ENCODE measurements around the gene ABHD3.
"Not testable (repeated sequence)": the region's sequence is repeated elsewhere in the genome, so short reads cannot be mapped to it uniquely, and the experiment has no call there.

ABHD3 gene

GRCh38 chr18:21660078-21660477 is 44.5 kb downstream of the ABHD3 start:
- peaks cover 11% of the 10 kb centered on the region for H3K36me3 ChIP-seq (ENCODE audit: control insufficient read depth, insufficient read depth, low read length)
- DNase-seq = no peak
- H3K27me3 ChIP-seq (replicated peaks; ENCODE audit: control insufficient read depth, insufficient read depth, low read length, poor library complexity, severe bottlenecking) = no peaks in the 10 kb centered on the region
- no peaks in the 10 kb centered on the region for H3K4me1 ChIP-seq (ENCODE audit: control insufficient read depth, insufficient read depth, low read length, poor library complexity, severe bottlenecking)
- no peak overlapping the region for H3K4me3 ChIP-seq (ENCODE audit: insufficient read depth, low read depth, low read length, poor library complexity, severe bottlenecking)
- H3K9me3 ChIP-seq (ENCODE audit: control insufficient read depth, low read length) = no peaks in the 10 kb centered on the region
- H3K27ac ChIP-seq (ENCODE audit: insufficient read depth, low read length, poor library complexity, severe bottlenecking) = no peak overlapping the region

DNA sequence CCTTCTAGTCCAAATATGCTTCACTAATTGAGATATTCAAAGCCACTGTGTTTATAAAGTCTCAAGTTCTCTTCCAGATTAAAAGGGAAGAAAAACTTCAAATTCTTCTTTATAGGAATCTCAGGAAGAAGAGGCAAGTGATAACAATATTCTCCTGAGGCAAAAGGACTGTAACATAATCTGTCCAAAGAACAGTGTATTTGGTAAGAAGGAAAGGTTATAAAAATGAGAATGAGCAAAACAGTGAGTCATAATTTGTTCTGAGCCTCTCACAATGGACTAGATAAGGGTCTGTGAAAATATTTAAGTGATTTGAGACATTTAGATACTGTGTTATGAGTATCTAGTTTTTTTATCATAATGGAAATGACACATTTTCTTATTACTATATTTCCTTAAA is 48.2 kb downstream of the ABHD3 start:
- no peaks in the 10 kb centered on the region for H3K4me1 ChIP-seq (ENCODE audit: control insufficient read depth, insufficient read depth, low read length, poor library complexity, severe bottlenecking)
- H3K9me3 ChIP-seq (ENCODE audit: control insufficient read depth, low read length) = no peaks in the 10 kb centered on the region
- no peak for DNase-seq
- no peak overlapping the region for H3K4me3 ChIP-seq (ENCODE audit: insufficient read depth, low read depth, low read length, poor library complexity, severe bottlenecking)
- no peaks in the 10 kb centered on the region for H3K36me3 ChIP-seq (ENCODE audit: control insufficient read depth, insufficient read depth, low read length)
- H3K27ac ChIP-seq (ENCODE audit: insufficient read depth, low read length, poor library complexity, severe bottlenecking) = no peak overlapping the region
- H3K27me3 ChIP-seq (replicated peaks; ENCODE audit: control insufficient read depth, insufficient read depth, low read length, poor library complexity, severe bottlenecking) = no peaks in the 10 kb centered on the region

DNA sequence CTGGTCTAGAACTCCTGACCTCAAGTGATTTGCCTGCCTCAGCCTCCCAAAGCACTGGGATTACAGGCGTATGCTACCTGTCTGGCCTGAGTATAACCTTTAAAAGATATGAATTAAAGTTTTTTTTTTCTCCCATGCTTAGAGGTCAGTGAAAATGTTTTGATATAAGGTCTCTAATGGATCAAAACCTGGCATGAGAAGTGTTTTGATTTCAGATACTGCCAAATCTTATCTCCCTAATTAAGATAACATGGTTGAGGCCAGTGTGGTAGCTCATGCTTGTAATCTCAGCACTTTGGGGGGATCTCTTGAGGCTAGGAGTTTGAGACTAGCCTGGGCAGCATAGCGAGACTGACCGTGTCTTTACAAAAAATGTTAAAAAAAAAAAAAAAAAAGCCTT is 51.2 kb downstream of the ABHD3 start:
- H3K36me3 ChIP-seq (ENCODE audit: control insufficient read depth, insufficient read depth, low read length) = no peaks in the 10 kb centered on the region
- no peak overlapping the region for H3K4me3 ChIP-seq (ENCODE audit: insufficient read depth, low read depth, low read length, poor library complexity, severe bottlenecking)
- H3K9me3 ChIP-seq (ENCODE audit: control insufficient read depth, low read length) = no peaks in the 10 kb centered on the region
- no peak overlapping the region for H3K27ac ChIP-seq (ENCODE audit: insufficient read depth, low read length, poor library complexity, severe bottlenecking)
- DNase-seq = no peak
- H3K27me3 ChIP-seq (replicated peaks; ENCODE audit: control insufficient read depth, insufficient read depth, low read length, poor library complexity, severe bottlenecking) = no peaks in the 10 kb centered on the region
- H3K4me1 ChIP-seq (ENCODE audit: control insufficient read depth, insufficient read depth, low read length, poor library complexity, severe bottlenecking) = no peaks in the 10 kb centered on the region

DNA sequence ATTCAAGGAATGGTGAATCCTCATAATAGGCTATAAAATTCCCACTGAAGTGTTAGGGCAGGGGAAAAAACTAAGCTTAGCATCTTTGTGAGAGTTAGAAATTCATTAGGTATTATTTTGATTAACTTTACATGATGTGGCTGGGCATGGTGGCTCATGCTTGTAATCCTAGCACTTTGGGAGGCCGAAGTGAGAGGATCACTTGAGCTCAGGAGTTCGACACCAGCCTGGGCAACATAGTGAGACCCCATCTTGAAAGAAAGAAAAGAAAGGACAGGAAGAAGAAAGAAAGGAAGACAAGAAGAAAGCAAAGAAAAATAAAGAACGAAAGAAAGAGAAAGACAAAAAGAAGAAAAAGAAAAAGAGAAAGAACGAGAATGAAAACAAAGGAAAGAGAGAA is 52.5 kb downstream of the ABHD3 start:
- Histone ChIP-seq H3K4me1 (ENCODE audit: control insufficient read depth, insufficient read depth, low read length, poor library complexity, severe bottlenecking) (no peaks in the 10 kb centered on the region), H3K9me3 (ENCODE audit: control insufficient read depth, low read length) (no peaks in the 10 kb centered on the region), H3K36me3 (ENCODE audit: control insufficient read depth, insufficient read depth, low read length) (no peaks in the 10 kb centered on the region), H3K27ac (ENCODE audit: insufficient read depth, low read length, poor library complexity, severe bottlenecking) (no peak overlapping the region), H3K27me3 (replicated peaks; ENCODE audit: control insufficient read depth, insufficient read depth, low read length, poor library complexity, severe bottlenecking) (no peaks in the 10 kb centered on the region), H3K4me3 (ENCODE audit: insufficient read depth, low read depth, low read length, poor library complexity, severe bottlenecking) (no peak overlapping the region)
- no peak for DNase-seq

DNA sequence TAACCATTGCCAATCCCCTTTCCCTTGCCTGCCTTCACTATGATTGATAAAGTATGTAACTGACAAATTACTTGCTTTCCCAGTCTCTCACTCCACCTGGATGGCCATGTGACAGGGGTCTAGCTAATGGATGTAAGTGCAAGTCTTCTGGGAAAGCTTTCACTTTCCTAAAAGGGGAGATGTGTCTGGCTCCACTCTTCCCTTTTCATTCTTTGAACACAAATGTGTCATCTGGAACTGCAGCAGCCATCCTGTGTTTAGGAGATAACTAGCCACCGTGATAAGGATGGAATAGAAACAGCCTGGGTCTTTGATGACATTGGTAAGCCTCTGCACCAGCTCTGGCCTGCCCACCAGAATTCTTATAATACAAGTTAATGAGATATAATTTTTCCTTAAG is 54.3 kb downstream of the ABHD3 start:
- no peaks in the 10 kb centered on the region for H3K36me3 ChIP-seq (ENCODE audit: control insufficient read depth, insufficient read depth, low read length)
- no peak overlapping the region for H3K4me3 ChIP-seq (ENCODE audit: insufficient read depth, low read depth, low read length, poor library complexity, severe bottlenecking)
- H3K4me1 ChIP-seq (ENCODE audit: control insufficient read depth, insufficient read depth, low read length, poor library complexity, severe bottlenecking) = no peaks in the 10 kb centered on the region
- H3K27me3 ChIP-seq (replicated peaks; ENCODE audit: control insufficient read depth, insufficient read depth, low read length, poor library complexity, severe bottlenecking) = no peaks in the 10 kb centered on the region
- H3K27ac ChIP-seq (ENCODE audit: insufficient read depth, low read length, poor library complexity, severe bottlenecking) = no peak overlapping the region
- no peak for DNase-seq
- H3K9me3 ChIP-seq (ENCODE audit: control insufficient read depth, low read length) = no peaks in the 10 kb centered on the region

DNA sequence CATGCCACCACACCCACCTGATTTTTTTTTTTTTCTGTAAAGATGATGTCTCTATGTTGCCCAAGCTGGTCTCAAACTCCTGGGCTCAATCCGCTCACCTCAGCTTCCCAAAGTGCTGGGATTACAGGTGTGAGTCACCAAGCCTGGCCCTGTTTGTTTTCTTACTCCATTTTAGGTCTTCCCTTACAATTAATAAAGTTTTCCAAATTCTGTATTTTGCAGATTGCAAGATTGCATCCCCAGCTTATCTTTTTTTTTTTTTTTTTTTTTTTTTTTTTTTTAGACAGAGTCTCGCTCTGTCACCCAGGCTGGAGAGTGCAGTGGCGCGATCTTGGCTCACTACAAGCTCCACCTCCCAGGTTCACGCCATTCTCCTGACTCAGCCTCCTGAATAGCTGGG is 64.2 kb downstream of the ABHD3 start:
- DNase-seq; H3K27ac ChIP-seq (ENCODE audit: insufficient read depth, low read length, poor library complexity, severe bottlenecking); H3K4me3 ChIP-seq (ENCODE audit: insufficient read depth, low read depth, low read length, poor library complexity, severe bottlenecking); H3K9me3 ChIP-seq (ENCODE audit: control insufficient read depth, low read length); H3K36me3 ChIP-seq (ENCODE audit: control insufficient read depth, insufficient read depth, low read length); H3K27me3 ChIP-seq (replicated peaks; ENCODE audit: control insufficient read depth, insufficient read depth, low read length, poor library complexity, severe bottlenecking); H3K4me1 ChIP-seq (ENCODE audit: control insufficient read depth, insufficient read depth, low read length, poor library complexity, severe bottlenecking): not testable (repeated sequence)

- Histone ChIP-seq H3K4me1 (ENCODE audit: control insufficient read depth, insufficient read depth, low read length, poor library complexity, severe bottlenecking) (no peaks in the 10 kb centered on the region), H3K4me3 (ENCODE audit: insufficient read depth, low read depth, low read length, poor library complexity, severe bottlenecking) (no peak overlapping the region), H3K9me3 (ENCODE audit: control insufficient read depth, low read length) (no peaks in the 10 kb centered on the region), H3K36me3 (ENCODE audit: control insufficient read depth, insufficient read depth, low read length) (no peaks in the 10 kb centered on the region), H3K27ac (ENCODE audit: insufficient read depth, low read length, poor library complexity, severe bottlenecking) (no peak overlapping the region), H3K27me3 (replicated peaks; ENCODE audit: control insufficient read depth, insufficient read depth, low read length, poor library complexity, severe bottlenecking) (no peaks in the 10 kb centered on the region)
- DNase-seq = no peak
These were observed 65.8 kb downstream of the ABHD3 start for GRCh38 chr18:21638822-21639221.

GRCh38 chr18:21636769-21637168 is 67.8 kb downstream of the ABHD3 start:
- no peaks in the 10 kb centered on the region for H3K4me1 ChIP-seq (ENCODE audit: control insufficient read depth, insufficient read depth, low read length, poor library complexity, severe bottlenecking)
- H3K9me3 ChIP-seq (ENCODE audit: control insufficient read depth, low read length) = no peaks in the 10 kb centered on the region
- H3K27ac ChIP-seq (ENCODE audit: insufficient read depth, low read length, poor library complexity, severe bottlenecking) = no peak overlapping the region
- no peaks in the 10 kb centered on the region for H3K27me3 ChIP-seq (replicated peaks; ENCODE audit: control insufficient read depth, insufficient read depth, low read length, poor library complexity, severe bottlenecking)
- DNase-seq = no peak
- peaks cover 2% of the 10 kb centered on the region for H3K36me3 ChIP-seq (ENCODE audit: control insufficient read depth, insufficient read depth, low read length)
- no peak overlapping the region for H3K4me3 ChIP-seq (ENCODE audit: insufficient read depth, low read depth, low read length, poor library complexity, severe bottlenecking)

DNA sequence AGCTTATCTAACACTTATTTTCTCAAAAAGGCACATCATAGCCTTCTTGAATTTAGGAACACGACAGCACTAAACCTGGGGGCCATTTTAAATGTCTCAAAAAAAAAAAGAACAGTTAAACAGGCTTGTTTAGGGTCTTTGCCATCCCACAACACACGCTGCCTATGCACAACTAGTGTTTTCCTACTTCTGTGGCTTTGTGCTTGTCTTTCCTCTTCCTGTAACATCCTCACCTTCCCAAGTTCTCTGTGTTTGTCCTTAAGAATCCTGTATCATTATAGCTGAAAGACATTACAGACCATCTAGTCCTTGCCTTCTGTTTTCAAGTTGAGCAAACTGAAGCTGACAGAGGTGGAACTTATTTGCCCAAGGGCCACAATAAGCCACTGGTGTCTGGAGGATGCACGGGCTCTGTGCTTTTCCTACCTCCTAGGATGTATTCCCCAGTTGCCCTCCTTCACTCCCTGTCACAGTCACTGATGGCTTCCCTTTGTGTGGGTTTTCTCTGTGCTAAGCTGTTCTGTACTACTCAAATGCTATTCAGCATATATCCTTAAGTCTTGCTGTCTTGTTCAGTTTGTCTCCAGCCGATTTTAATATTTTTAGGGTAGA is 69.9 kb downstream of the ABHD3 start:
- H3K27me3 ChIP-seq (replicated peaks; ENCODE audit: control insufficient read depth, insufficient read depth, low read length, poor library complexity, severe bottlenecking) = no peaks in the 10 kb centered on the region
- no peaks in the 10 kb centered on the region for H3K9me3 ChIP-seq (ENCODE audit: control insufficient read depth, low read length)
- no peak overlapping the region for H3K4me3 ChIP-seq (ENCODE audit: insufficient read depth, low read depth, low read length, poor library complexity, severe bottlenecking)
- H3K4me1 ChIP-seq (ENCODE audit: control insufficient read depth, insufficient read depth, low read length, poor library complexity, severe bottlenecking) = peaks cover 1% of the 10 kb centered on the region
- DNase-seq = no peak
- H3K36me3 ChIP-seq (ENCODE audit: control insufficient read depth, insufficient read depth, low read length) = peaks cover 12% of the 10 kb centered on the region
- H3K27ac ChIP-seq (ENCODE audit: insufficient read depth, low read length, poor library complexity, severe bottlenecking) = no peak overlapping the region

DNA sequence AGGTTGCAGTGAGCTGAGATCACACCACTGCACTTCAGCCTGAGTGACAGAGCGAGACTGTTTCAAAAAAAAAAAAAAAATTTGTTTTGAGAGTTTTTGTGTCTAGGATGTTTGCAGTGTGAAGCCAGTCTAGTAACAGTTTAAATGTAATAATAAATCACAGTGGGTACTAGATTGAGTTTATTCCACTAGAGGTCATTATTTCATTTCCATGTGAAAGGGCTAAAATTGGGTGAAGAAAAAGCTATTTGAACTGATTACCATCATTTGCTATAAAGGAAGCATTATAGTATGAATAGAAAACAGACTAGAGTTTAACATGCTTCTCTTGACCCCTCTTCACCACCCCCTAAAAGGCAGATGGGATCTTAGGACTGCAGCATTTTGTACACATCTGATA is 72.2 kb downstream of the ABHD3 start:
- Histone ChIP-seq H3K36me3 (ENCODE audit: control insufficient read depth, insufficient read depth, low read length) (peaks cover 23% of the 10 kb centered on the region), H3K9me3 (ENCODE audit: control insufficient read depth, low read length) (no peaks in the 10 kb centered on the region), H3K4me1 (ENCODE audit: control insufficient read depth, insufficient read depth, low read length, poor library complexity, severe bottlenecking) (peaks cover 12% of the 10 kb centered on the region), H3K27me3 (replicated peaks; ENCODE audit: control insufficient read depth, insufficient read depth, low read length, poor library complexity, severe bottlenecking) (no peaks in the 10 kb centered on the region), H3K4me3 (ENCODE audit: insufficient read depth, low read depth, low read length, poor library complexity, severe bottlenecking) (no peak overlapping the region), H3K27ac (ENCODE audit: insufficient read depth, low read length, poor library complexity, severe bottlenecking) (no peak overlapping the region)
- no peak for DNase-seq

Data from effector memory CD4-positive, alpha-beta T cell (primary cell).